HG03520 (cell line): Measurements from ENCODE around the gene SLC9A9.

Source experiments
- ATAC-seq: cut with Tn5 transposase; IDR thresholded peaks from one replicate; pipeline ENCODE4 v1.9.1; 2021; ENCODE audit warnings: mild to moderate bottlenecking, moderate library complexity; ENCODE audit not compliant: unreplicated experiment

The SLC9A9 gene

GRCh38 chr3:143430568-143430967, 417.7 kb downstream of the SLC9A9 start:
- ATAC-seq, result no peak

DNA sequence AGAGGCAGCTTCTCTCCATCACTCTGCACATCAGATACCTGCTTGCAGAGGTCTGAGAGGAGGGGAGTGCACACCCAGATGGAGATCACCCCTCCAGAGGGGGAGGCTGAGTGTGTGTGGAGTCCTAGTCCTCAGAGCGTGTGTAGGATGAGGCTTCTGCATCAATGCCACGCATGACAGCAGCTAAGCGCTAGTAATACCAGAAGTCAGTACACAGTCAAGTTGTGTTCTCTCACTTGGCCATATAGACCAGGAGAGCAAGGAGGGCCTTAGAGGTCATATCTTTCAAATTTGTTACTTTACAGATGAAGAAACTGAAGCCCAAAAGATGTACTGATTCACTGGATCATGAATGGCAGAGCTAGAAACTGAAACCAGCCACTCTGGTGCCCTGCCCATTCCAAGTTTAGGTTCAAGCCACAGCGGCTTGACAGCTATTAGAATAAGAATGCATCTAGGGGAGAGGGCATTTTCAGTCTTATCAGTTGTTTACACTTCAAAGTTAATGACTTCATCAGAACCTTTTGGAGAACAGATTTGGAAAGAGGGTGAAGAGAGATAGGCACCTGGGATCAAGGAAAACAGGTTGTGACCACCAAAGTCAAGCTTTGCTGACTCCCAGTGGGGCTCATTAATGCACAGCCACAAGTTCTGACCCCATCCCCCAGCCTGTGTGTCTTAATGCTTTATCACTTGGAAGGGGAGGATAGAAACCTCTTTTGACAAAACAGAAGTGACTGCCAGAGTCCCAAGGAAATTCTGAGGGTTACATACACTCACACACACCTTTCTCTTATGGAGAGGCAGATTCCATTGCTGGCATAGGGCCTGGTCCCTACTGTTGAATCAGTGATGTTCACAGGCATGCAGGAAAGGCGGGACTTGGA, 418.4 kb downstream of the SLC9A9 start:
- ATAC-seq, result no peak

DNA sequence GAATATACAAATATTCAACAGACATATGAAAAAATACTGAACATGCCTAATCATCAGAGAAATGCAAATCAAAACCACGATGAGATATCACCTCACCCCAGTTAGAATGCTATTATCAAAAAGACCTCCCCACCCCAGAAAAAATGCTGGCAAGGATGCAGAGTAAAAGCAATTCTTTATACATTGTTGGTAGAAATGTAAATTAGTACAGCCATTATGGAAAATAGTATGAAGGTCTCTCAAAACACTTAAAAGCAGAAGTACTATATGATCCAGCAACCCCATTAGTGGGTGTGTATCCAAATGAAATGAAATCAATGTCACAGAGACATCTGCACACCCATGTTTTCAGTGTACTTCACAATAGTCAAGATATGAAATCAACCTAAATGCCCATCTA, 420.0 kb downstream of the SLC9A9 start:
- ATAC-seq, result no peak

GRCh38 chr3:143427631-143428030, 420.6 kb downstream of the SLC9A9 start:
- ATAC-seq, result no peak

GRCh38 chr3:143424874-143425273, 423.4 kb downstream of the SLC9A9 start:
- no peak for ATAC-seq

- ATAC-seq, result no peak
These were observed 426.7 kb downstream of the SLC9A9 start for GRCh38 chr3:143421556-143421955.

DNA sequence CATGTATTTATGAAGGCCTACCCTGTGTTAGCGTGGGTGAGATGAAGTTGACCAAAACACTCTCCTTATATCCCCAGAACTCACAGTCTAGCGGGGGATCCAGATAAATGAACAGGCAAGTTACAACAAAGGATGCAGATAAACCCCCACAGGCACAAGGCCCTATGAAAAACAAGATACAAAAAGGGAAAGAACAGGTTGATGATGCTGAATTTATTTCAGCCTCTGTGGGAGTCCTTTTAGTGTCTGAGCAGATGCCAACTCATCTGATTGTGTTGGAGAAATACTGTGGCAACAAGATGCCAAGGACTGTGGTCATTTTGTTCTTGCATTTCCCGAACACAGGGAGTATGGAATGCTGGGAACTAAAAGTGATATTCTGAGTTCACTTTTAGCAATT, 428.7 kb downstream of the SLC9A9 start:
- ATAC-seq, result no peak

DNA sequence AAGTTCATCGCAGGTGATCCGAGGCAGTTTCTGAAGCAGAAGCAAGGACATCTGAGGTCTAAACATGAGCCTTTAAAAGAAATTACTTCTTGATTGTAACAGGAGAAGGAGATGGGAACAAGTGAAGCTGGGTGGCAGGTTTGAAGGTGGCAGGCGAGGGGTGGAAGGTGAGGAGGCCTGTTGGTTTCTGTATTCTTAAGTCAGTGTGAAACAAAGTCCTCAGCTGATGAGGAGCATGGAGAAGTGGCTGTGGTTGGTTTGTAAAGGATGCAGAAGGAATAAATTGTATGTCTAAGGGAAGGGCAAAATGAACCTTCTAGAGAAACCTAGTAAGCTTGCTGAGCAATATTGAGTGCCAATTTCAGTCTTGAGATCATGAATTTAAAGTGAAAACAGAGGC, 429.9 kb downstream of the SLC9A9 start:
- no peak for ATAC-seq

GRCh38 chr3:143416229-143416628, 432.0 kb downstream of the SLC9A9 start:
- ATAC-seq, result no peak

DNA sequence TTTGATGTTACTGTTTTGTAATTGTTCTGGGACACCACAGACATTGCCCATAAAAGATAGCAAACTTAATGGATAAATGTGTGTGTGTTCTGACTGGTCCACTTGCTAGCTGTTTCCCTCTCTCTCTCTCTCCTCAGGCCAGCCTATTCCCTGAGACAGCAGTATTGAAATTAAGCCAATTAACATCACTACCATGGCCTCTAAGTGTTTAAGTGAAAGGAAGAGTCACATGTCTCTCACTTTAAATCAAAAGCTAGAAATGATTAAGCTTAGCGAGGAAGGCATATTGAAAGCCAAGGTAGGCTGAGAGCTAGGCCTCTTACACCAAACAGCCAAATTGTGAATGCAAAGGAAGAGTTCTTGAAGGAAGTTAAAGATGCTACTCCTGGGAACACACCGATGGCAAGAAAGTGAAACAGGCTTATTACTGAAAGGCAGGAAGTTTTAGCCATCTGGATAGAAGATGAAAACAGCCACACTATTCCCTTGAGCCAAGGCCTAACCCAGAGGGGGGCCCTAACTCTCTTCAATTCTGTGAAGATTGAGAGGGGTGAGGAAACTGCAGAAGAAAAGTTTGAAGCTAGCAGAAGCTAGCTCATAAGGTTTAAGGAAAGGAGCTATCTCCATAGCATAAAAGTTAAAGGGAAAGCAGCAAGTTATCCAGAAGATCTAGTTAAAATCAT, 433.6 kb downstream of the SLC9A9 start:
- ATAC-seq, result no peak

DNA sequence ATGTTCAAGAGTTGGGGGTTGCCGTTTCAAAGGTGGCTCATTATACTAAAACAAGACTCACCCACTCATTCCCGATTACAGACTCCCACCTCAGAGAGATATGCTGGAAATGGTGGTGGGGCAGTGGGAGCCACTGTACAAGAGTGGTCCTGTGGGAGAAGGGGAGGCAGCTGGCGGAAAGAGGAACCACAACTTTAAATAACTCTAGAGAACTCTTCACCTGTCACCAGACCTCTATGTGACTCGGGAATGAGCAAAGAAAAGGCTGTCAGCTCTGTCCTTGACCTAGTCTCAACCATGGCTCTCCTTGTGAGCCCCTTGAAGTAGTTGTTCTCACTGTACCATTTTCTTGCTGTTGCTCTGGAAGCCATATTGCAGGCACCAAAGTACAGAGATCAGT, 434.9 kb downstream of the SLC9A9 start:
- ATAC-seq, result no peak

- no peak for ATAC-seq
These were observed 436.2 kb downstream of the SLC9A9 start for GRCh38 chr3:143412084-143412483.

- ATAC-seq, result no peak
These were observed 438.0 kb downstream of the SLC9A9 start for GRCh38 chr3:143410259-143410658.

- ATAC-seq, result no peak
These were observed 439.5 kb downstream of the SLC9A9 start for GRCh38 chr3:143408771-143409170.

DNA sequence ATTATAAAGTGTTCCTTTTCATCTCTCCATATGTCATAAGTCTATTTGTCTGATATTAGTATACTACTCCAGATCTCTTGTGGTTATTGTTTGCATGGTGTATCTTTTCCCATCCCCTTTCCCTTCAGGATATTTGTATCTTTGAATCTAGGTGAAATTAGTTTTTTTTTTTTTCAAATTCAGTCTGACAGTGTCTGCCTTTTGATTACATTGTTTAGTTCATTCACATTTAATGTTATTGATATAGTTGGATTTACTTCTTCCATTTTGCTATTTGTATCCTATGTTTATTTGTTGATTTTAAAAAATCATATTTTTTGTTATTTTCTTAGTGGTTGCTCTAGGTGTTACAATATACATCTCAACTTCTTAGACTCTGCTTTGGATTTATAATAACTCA, 445.7 kb downstream of the SLC9A9 start:
- ATAC-seq, result no peak

DNA sequence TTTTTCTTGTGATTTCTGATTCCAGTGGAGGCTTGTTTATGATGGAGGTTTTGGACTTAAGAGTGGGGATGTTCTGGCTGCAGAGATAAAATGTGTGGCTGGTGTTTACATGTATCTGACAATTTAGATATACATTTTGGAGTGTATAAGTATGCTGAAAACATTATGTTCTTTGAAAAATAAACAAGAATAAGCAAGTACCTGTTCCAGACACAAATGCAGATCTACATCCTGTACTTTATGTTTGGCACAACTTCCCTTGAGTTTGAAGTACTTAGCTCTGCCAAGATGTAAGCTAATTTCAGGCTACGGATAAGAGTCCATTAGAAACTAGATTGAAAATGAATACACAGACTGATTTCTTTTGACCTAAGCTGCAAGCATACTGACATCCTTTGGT, 451.5 kb downstream of the SLC9A9 start:
- ATAC-seq, result no peak

- ATAC-seq, result no peak
These were observed 458.9 kb downstream of the SLC9A9 start for GRCh38 chr3:143389388-143389787.

GRCh38 chr3:143387425-143387824, 460.8 kb downstream of the SLC9A9 start:
- ATAC-seq, result no peak

DNA sequence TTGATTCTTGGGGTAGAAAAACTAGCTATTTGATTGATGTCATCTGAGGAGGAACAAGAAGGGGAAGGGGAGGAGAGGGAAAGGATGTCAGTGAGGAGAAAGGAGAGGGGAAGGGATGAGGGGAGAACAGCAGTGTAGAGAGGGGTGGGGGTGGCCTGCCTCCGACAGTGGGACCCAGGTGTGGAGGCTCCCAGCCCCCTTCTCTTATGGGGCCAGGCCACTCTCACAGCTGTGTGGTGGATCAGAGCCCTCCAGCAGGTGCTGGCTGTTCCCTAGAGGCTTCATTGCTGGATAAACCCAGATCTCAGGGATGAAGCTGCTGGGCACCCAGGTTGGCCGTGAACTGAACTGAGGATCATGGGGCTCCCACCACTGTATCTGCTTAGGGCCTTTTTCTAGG, 464.2 kb downstream of the SLC9A9 start:
- no peak for ATAC-seq

DNA sequence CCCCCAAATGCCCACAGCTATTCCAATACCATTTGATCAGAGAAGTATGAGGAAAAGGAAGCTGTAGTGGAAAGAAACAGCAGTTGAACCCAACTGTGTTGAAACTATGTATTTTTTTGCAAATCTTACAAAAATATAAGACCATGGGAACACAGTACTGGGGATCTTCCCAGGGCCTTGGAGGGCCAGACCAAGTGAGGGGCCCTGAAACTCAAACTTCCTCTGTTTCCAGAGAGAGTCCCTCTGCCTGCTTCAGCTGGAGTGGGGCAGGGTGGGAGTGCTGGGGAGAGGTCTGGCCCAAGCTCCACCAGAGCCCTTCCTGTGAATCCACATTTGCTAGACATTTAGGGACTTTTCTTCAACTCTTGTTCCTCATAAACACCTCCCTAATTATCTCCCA, 464.8 kb downstream of the SLC9A9 start:
- ATAC-seq, result no peak

GRCh38 chr3:143382816-143383215, 465.5 kb downstream of the SLC9A9 start:
- ATAC-seq, result no peak

DNA sequence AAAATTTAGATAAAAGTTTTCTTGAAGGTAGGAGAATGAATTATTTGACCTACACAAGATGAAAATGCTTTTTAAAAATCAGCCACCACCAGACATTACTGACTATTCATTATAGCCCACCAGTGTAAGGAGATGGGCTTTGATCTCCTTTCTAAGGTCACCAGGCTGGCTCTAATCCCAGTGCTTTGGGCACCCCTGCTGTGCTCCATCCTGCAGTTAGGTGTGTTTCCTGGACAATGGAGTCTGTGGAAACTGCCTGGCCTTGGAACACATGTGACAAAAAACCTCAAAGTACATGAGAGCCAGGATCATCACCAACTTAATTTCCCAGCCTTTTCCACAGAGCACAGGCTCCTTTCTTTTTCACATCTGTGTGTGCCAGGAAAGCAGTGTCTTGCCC, 467.8 kb downstream of the SLC9A9 start:
- ATAC-seq, result no peak
